GM12864 (cell line): ENCODE measurements around the gene VEPH1.

Experiments used
- DNase-seq: peaks from one replicate; pipeline ENCODE4 v3.0.0-alpha.2; 2011; ENCODE audit warnings: low read depth
- H3K4me3 ChIP-seq: 2 replicates; pipeline ENCODE4 v1.5.1; 2011; ENCODE audit warnings: mild to moderate bottlenecking, low read depth, low read length, control low read depth
- CTCF ChIP-seq: IDR thresholded peaks from 2 replicates; pipeline ENCODE4 v1.5.1; 2011; ENCODE audit warnings: low read depth, mild to moderate bottlenecking, moderate library complexity, low read length, control low read depth, inconsistent platforms; ENCODE audit errors: missing control alignments

VEPH1 gene

GRCh38 chr3:157311633-157312375 is 191.4 kb downstream of the VEPH1 start:
- no peak for TF ChIP-seq CTCF
- DNase-seq = no peak
- H3K4me3 ChIP-seq = no peak overlapping the region

GRCh38 chr3:157310329-157311052 is 192.7 kb downstream of the VEPH1 start:
- H3K4me3 ChIP-seq = no peak overlapping the region
- no peak for DNase-seq
- no peak for TF ChIP-seq CTCF

- H3K4me3 ChIP-seq = no peak overlapping the region
- TF ChIP-seq CTCF = no peak
- no peak for DNase-seq
Observed at GRCh38 chr3:157306502-157306901, 196.7 kb downstream of the VEPH1 start.

- no peak overlapping the region for H3K4me3 ChIP-seq
- DNase-seq = no peak
- TF ChIP-seq CTCF = no peak
Observed at GRCh38 chr3:157305392-157305791, 197.8 kb downstream of the VEPH1 start.

- TF ChIP-seq CTCF = no peak
- no peak for DNase-seq
- no peak overlapping the region for H3K4me3 ChIP-seq
Observed at GRCh38 chr3:157301755-157302154, 201.5 kb downstream of the VEPH1 start.

- DNase-seq = no peak
- no peak overlapping the region for H3K4me3 ChIP-seq
- no peak for TF ChIP-seq CTCF
Observed at GRCh38 chr3:157300981-157301663, 202.1 kb downstream of the VEPH1 start.
